ENCODE data around the gene ARHGEF3. TPM values are rescaled to one million over a fixed set of nuclear protein-coding genes. Genes with fewer than 3 reads are reported as not detected.
A peak's percentile ranks its signal among the peaks of the same experiment; 100 is the strongest.

The ARHGEF3 gene
- total RNA-seq, 1 donor from 2014 or later, result 9.9 TPM

DNA sequence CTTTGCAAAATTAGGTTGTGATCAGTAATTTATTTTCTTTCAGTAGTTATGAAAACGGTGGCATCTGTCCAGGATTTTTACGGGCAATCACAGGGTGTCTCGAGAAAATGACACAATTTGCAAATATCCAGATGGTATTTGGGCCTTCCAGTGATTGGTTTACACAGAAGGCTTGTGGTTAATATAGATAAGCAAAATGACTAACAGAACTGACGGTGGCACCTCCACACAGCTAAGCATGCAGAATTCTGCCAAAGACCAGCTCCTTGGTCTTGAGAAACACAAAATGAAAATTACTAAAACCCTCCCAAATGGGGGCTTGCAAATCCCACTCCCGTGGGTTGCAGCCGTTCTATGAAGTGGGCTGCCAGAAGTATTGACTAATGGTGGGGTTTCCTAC, 5.5 kb downstream of the ARHGEF3 start:
- no peak for DNase-seq (ENCODE audit: low spot score)

GRCh38 chr3:56795829-56796185, 5.9 kb downstream of the ARHGEF3 start:
- no peak for DNase-seq (ENCODE audit: low spot score)

DNA sequence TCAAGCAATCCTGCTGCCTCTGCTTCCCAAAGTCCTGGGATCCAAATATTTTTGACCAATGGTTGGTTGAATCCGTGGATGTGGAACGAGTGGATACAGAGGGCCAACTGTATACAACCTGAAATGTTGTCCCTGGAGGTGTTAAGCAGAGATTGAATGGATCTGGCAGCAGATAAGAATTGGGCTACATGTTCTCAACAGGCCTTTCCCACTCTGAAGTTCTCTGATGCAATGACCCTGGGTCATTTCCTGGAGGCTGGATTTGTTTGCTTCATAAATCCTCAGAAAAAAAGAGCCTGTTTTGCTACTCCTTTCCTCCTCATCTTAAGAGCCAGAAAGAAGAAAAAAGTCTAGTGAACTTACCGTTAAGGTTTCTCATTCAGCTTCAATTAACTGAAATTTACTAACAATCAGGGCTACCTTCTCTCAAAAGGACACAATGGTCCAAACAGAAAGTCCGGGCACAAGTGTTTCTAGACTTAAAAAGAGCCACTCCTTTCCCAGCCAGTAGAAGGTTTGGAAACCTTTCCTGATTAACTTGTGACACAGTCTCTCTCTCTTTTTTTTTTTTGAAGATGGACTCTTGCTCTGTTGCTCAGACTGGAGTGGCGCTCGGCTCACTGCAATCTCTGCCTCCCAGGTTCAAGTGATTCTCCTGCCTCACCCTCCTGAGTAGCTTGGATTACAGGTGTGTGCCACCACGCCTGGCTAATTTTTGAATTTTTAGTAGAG, 6.5 kb downstream of the ARHGEF3 start:
- peak; percentile 60 for DNase-seq (ENCODE audit: low spot score)

GRCh38 chr3:56792193-56792592, 9.6 kb downstream of the ARHGEF3 start:
- no peak for DNase-seq (ENCODE audit: low spot score)

GRCh38 chr3:56790016-56790821, 11.5 kb downstream of the ARHGEF3 start:
- DNase-seq (ENCODE audit: low spot score), result no peak

DNA sequence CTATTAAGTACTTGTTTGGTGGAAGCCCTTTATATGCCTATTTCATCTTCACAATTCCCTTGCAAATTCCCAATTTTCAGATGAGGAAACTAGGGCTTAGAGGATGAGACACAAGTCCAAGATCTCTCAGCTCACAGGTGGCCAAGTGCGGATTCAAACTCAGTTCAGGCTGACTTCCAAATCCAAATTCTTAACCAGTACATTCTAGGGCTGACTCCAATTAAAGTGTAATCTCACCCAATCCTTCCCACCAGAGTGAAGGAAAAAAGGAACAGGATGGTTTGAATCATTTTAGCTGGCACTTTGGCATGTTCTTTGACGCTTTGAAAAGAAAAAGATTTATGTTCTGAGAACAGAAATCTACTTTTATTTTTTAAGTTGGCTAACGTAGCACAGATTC, 12.7 kb downstream of the ARHGEF3 start:
- no peak for DNase-seq (ENCODE audit: low spot score)

DNA sequence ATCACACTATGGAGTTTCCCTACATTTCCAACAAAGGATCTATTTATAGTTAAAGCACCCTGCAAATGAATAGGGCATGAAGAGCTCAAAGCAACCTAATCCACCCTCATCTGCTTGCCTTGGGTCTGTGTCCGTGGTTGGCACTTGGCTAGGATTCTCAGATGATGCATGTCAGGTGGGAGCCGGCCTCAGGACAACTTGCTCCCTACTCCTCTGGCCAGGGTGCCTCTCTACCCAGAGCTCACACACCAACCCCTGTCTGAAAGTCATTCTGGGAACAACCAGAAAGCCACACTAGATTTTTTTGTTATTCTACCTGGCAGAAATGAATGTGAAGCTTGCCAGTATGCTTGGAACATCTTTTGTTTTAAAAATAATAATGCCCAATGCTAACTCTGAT, 13.2 kb downstream of the ARHGEF3 start:
- no peak for DNase-seq (ENCODE audit: low spot score)

DNA sequence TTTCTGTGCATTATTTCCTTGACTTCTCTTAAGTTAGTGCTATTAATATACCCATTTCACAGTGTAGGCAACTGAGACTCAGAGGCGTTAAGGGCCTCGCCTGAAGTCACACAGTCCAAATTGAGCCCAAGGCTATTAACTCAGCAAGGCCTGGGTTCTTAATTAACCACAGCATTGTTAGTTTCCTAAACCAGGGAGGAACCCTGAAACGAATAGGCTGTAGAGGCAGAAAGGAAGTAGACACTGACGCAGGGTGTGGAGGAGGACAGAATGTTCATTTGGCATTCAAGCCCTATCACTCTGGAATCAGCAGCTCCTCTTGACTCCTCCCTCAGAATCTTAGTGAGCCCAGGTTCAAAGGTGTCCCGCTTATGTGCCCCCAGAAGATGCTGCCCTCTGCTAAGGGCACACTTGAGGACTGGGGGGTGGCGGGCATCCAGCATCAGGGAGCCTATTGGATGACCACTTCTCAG, 13.9 kb downstream of the ARHGEF3 start:
- no peak for DNase-seq (ENCODE audit: low spot score)

DNA sequence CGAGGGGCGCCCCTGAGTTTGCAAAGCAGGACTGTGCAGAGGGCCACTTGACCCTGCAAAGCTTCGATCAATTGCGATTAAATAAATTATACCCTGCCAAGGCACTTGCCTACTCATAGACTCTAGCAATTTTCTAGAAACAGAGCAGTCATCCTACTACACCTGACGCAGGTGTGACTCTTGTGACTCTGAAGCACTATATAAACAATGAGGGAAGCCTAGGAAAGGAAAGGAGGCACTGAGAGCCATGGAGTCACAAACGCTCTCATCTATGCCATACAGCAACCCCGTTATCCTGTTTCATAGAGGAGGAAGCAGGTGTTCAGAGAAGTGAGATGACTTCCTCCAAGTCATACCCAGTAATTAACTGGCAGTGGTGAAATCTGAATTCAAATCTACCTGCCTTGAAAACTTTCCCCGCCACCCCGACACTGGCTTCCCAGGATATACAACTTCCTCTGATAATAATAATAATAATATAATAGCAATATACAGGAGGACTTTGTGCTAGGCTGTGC, 14.4 kb downstream of the ARHGEF3 start:
- no peak for DNase-seq (ENCODE audit: low spot score)

GRCh38 chr3:56785499-56785898, 16.2 kb downstream of the ARHGEF3 start:
- DNase-seq (ENCODE audit: low spot score), result no peak

DNA sequence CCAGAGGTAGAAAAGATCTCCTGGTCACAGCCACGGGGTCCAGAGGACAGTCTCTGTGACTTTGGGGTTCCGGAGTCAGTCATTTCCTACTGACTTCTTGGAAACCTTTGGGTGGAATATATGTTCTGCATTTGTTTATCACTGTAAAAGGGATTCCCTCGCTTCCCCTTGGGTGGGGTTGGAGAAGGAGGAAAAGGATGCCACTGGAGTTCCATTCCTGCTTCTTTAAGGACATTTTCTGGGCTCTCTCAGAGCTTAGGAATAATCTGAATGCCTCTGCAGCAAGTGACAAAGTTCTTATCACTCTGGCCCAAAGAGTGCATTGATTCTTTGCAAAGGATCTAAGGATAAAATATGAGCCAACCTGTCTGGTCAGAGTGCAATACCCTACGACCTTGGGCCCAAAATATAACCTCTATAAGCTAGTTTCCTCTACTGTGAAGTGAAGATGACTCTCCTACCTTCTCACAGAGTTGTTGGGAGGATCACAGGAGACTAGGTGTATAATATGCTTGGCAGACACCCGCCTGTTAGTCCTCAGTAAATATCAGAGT, 17.2 kb downstream of the ARHGEF3 start:
- DNase-seq (ENCODE audit: low spot score), result no peak

DNA sequence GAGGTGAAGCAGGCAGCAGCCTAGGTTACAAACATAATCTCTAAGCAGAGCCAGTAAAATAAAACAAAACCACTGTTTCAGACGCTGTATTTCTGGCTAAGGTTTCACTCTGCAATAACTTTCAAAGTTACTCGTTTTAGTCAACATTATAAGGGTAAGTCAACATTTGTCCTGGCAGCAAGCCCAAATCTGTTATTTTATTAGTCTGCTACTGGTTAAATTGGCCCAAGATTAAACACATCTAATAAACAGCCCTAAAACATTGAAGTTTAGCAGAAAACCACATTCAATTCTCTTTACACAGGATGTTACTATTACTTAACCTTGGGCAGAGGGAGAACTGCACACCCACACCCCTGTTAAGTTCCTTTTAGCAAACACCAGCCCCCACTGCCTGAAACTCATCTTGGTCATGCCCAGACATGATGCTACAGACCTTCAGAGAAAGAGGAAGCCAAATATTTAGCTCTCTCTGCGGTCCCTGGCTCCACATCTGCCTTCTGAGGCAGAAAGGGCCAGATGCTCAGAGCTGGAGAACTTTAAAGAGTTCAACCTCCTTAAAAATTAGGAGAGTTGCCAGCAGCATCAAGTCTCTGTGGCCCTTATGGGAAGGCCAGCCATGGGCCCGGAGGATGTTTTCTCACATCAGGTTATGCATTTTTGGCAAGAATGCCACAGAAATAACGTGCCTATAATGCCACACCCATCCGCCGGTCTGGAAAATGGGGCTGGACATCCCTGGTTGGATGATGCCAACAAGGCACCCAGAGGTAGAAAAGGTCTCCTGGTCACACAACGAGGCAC, 17.9 kb downstream of the ARHGEF3 start:
- peak; percentile 75 for DNase-seq (ENCODE audit: low spot score)

DNA sequence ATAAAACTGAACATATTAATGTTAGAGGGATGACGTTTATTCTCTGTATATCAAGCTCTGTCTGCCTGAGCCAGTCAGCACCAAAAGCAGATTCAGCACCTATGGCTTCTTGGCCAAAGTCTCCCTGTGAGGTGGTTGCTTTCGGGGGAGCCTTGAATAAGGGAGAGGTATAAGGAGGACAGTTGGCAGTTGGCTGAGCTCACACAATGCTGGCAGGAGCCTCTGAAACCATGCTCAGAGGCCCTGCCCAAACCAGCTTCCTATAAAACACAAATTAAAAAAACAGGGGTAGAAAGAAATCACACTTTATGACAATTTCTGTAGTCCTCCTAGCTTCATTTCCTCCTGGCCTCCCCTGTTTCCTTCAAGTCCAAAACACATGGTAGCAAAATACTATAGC, 18.8 kb downstream of the ARHGEF3 start:
- DNase-seq (ENCODE audit: low spot score), result no peak

DNA sequence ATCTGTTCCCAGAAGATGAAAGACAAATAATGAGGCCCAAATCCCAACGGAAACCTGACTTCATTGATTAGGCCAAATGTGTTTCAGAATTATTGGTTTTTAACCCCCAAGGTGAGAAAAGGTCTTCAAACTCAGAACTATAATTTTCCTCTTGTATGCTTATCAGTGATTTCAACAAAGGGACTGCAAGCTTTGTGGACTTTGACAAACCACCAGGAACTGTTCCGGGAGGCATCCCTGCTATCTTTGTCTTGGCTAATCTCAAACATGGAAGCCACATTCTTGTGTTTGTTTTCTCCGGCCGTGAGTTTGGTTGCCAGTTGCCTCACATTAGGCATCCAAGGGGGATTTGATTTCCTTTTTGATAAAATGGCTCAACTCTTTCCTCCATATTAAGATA, 19.5 kb downstream of the ARHGEF3 start:
- DNase-seq (ENCODE audit: low spot score), result no peak

GRCh38 chr3:56781762-56782161, 20.0 kb downstream of the ARHGEF3 start:
- DNase-seq (ENCODE audit: low spot score), result no peak

- no peak for DNase-seq (ENCODE audit: low spot score)
Measured at GRCh38 chr3:56780936-56781335, 20.8 kb downstream of the ARHGEF3 start.

- no peak for DNase-seq (ENCODE audit: low spot score)
Measured at GRCh38 chr3:56778893-56779292, 22.9 kb downstream of the ARHGEF3 start.

DNA sequence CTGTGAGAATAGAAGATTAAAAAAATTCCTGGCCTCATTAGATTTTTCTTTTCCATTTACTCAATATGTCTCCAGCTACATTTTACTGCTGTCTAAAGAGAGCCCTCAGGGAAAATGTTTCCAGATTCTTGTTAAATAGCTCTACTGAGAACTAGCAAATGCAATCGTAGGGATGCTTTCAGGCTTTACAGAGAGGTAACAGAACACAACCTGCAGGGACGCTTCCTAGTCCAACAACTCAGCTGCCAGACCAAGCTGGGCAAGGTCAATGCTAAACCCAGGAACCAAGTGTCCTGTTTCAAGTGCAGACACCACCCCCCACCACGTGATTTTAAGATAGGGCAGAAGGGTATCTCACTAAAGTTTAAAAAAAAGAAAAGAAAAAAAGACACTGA, 25.2 kb downstream of the ARHGEF3 start:
- peak; percentile 41 for DNase-seq (ENCODE audit: low spot score)

GRCh38 chr3:56775838-56776555, 25.8 kb downstream of the ARHGEF3 start:
- peak; percentile 18 for DNase-seq (ENCODE audit: low spot score)

DNA sequence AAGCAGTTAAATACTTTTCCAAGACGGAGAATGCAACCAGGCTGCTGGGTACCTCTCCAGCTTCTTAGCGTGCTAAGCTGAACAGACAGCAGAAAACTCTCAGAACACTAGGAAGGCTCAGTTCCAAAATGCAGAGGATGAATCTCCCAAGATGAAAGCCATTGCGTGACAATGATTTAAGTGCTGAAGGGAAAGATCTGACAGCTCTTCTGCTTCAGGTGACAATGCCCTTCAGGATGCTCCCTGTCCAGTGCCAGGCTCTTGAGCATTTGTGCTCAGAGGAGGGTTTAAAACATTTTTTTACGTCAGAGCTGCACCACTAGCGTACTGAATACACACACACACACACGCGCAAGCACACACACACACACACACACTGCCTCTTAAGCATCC, 26.3 kb downstream of the ARHGEF3 start:
- DNase-seq (ENCODE audit: low spot score), result peak; percentile 48

GRCh38 chr3:56773986-56774385, 27.8 kb downstream of the ARHGEF3 start:
- no peak for DNase-seq (ENCODE audit: low spot score)
